SU-DHL-6 (cell line): Measurements from ENCODE around the gene RAPGEF3.

Experiments
- H2AFZ ChIP-seq: fragments of 200-600 bp; sonication (generic); 2 replicates; pipeline ENCODE4 v1.6.1; 2014; ENCODE audit warnings: low read depth, mild to moderate bottlenecking, moderate library complexity, mixed read lengths, antibody characterized with exemption, low read length; ENCODE audit not compliant: severe bottlenecking
- H3F3A ChIP-seq: fragments of 200-600 bp; shearing (Covaris generic); 2 replicates; pipeline ENCODE4 v1.6.0; 2016; ENCODE audit warnings: antibody characterized with exemption, mild to moderate bottlenecking; ENCODE audit not compliant: insufficient read depth
- H3K27ac ChIP-seq: fragments of 200-600 bp; sonication (generic); 2 replicates; pipeline ENCODE4 v1.5.1; 2016; ENCODE audit warnings: low read depth, mild to moderate bottlenecking, low read length, moderate library complexity, mixed read lengths
- H3K27me3 ChIP-seq: fragments of 200-600 bp; sonication (generic), shearing (Covaris generic); 2 replicates; pipeline ENCODE4 v1.6.0; 2014; ENCODE audit warnings: mild to moderate bottlenecking, low read length
- H3K36me3 ChIP-seq: fragments of 200-600 bp; sonication (generic); 2 replicates; pipeline ENCODE4 v1.6.1; 2014; ENCODE audit warnings: mild to moderate bottlenecking, low read length, mixed read lengths
- H3K4me2 ChIP-seq: fragments of 300-600, 200-600 bp; shearing (Covaris generic), sonication (generic); 2 replicates; pipeline ENCODE4 v1.6.0; 2014; ENCODE audit warnings: low read length, low read depth, mild to moderate bottlenecking; ENCODE audit not compliant: poor library complexity, severe bottlenecking
- H3K4me3 ChIP-seq: fragments of 200-600 bp; sonication (generic); 2 replicates; pipeline ENCODE4 v1.5.1; 2014; ENCODE audit warnings: antibody characterized with exemption, low read length, mild to moderate bottlenecking, mixed read lengths; ENCODE audit not compliant: insufficient read depth, poor library complexity, severe bottlenecking
- H3K79me2 ChIP-seq: fragments of 200-600 bp; sonication (generic); 2 replicates; pipeline ENCODE4 v1.6.1; 2014; ENCODE audit warnings: mild to moderate bottlenecking, low read length, moderate library complexity; ENCODE audit not compliant: insufficient read depth
- H3K9ac ChIP-seq: fragments of 200-600 bp; sonication (generic); 2 replicates; pipeline ENCODE4 v1.7.0; 2014; ENCODE audit warnings: mild to moderate bottlenecking, low read length
- H3K9me2 ChIP-seq: fragments of 200-600 bp; sonication (generic); replicated peaks from 2 replicates; pipeline ENCODE4 v1.6.1; 2014; ENCODE audit warnings: low read length; ENCODE audit not compliant: insufficient read depth
- H3K9me3 ChIP-seq: fragments of 200-600 bp; sonication (generic); 2 replicates; pipeline ENCODE4 v1.6.1; 2014; ENCODE audit warnings: low read length, mixed read lengths; ENCODE audit not compliant: insufficient read depth
- H4K20me1 ChIP-seq: fragments of 200-600 bp; sonication (generic); 2 replicates; pipeline ENCODE4 v1.6.1; 2014; ENCODE audit warnings: low read depth, mild to moderate bottlenecking, antibody characterized with exemption, low read length, moderate library complexity, mixed read lengths
- EZH2phosphoT487 ChIP-seq: fragments of 200-600 bp; sonication (generic), shearing (Covaris generic); conservative IDR thresholded peaks from 2 replicates; pipeline ENCODE4 v1.6.1; 2018; ENCODE audit warnings: mild to moderate bottlenecking, antibody characterized with exemption, low read length, moderate library complexity, mixed read lengths
- TF ChIP-seq, protein P1 (sequence below): fragments of 200-600 bp; sonication (generic); IDR thresholded peaks from one replicate; pipeline ENCODE4 v1.5.1; 2017; ENCODE audit warnings: antibody characterized with exemption, mild to moderate bottlenecking, low read length, moderate library complexity; ENCODE audit not compliant: insufficient read depth, poor library complexity, severe bottlenecking

Gene RAPGEF3

GRCh38 chr12:47785887-47786661 is 27.4 kb upstream of the RAPGEF3 start:
- Histone ChIP-seq H3K36me3 (no peaks in the 10 kb centered on the region), H3K27ac (no peak overlapping the region), H3F3A (0 out of 2 replicates have a peak, but pooled peaks cover 4% of the 10 kb centered on the region), H3K27me3 (no peaks in the 10 kb centered on the region), H3K9me2 (no peaks in the 10 kb centered on the region), H3K9ac (no peak overlapping the region), H2AFZ (no peak overlapping the region), H4K20me1 (no peaks in the 10 kb centered on the region), H3K79me2 (no peaks in the 10 kb centered on the region), H3K4me2 (no peak overlapping the region), H3K4me3 (no peak overlapping the region), H3K9me3 (no peaks in the 10 kb centered on the region)
- TF ChIP-seq, protein P1, sequence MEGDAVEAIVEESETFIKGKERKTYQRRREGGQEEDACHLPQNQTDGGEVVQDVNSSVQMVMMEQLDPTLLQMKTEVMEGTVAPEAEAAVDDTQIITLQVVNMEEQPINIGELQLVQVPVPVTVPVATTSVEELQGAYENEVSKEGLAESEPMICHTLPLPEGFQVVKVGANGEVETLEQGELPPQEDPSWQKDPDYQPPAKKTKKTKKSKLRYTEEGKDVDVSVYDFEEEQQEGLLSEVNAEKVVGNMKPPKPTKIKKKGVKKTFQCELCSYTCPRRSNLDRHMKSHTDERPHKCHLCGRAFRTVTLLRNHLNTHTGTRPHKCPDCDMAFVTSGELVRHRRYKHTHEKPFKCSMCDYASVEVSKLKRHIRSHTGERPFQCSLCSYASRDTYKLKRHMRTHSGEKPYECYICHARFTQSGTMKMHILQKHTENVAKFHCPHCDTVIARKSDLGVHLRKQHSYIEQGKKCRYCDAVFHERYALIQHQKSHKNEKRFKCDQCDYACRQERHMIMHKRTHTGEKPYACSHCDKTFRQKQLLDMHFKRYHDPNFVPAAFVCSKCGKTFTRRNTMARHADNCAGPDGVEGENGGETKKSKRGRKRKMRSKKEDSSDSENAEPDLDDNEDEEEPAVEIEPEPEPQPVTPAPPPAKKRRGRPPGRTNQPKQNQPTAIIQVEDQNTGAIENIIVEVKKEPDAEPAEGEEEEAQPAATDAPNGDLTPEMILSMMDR = no peak
- TF ChIP-seq EZH2phosphoT487 = no peak

GRCh38 chr12:47785036-47785886 is 26.6 kb upstream of the RAPGEF3 start:
- no peaks in the 10 kb centered on the region for H3K79me2 ChIP-seq
- H3K9me2 ChIP-seq = no peaks in the 10 kb centered on the region
- H3K4me3 ChIP-seq = no peak overlapping the region
- no peak overlapping the region for H2AFZ ChIP-seq
- H3K9me3 ChIP-seq = no peaks in the 10 kb centered on the region
- H3K27me3 ChIP-seq = no peaks in the 10 kb centered on the region
- H3F3A ChIP-seq = 0 out of 2 replicates have a peak, but pooled peaks cover 4% of the 10 kb centered on the region
- no peaks in the 10 kb centered on the region for H3K36me3 ChIP-seq
- H3K9ac ChIP-seq = no peak overlapping the region
- no peak overlapping the region for H3K4me2 ChIP-seq
- H3K27ac ChIP-seq = no peak overlapping the region
- no peaks in the 10 kb centered on the region for H4K20me1 ChIP-seq
- no peak for TF ChIP-seq EZH2phosphoT487
- TF ChIP-seq, protein P1 = no peak

DNA sequence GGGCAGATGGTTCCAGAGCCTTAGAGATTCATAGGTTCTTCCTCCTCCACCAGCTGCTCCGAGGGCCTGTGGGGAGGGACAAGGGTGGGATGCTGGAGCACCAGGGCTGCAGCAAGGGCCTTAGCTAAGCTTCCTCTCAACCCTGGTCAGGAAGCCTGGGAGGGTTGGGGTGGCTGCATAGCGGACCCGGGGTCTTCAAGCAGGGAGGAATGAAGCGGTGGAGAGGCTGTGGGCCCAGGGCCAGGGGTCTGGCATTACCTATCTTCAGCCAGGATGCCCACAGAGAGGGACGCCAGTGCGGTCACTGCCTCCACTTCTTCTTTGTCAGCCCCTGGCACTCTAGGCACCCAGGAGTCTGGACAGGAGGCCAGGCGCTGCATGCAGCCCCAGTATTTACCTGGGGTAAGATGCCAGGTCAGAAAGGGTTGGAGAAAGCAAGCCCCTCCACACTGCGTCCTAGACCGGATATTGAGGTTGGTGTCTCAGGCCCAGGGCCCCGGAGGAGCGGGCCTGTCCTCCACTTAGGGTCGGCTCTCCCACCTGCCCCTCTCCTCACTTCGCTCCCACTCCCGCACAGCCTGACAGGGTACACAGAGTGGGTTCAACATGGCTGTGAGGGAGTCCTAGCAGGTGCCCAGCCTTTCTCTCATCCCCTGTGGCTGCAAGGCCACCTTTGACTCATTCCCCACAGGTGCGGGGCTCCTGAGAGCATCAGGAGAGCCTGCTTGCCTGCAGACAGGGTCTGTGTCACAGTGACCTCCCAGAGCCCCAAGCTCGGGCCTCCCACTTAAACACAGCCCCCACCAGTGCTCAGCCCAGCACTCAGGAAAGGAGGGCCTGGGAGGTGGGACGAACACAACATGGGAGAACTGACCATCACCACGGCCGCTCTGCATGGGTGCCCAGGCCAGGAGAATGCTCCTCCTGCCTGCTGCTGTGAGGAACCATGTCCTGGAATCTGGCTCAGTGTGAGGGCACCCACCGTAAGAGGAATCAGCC is 25.4 kb upstream of the RAPGEF3 start:
- H2AFZ ChIP-seq = no peak overlapping the region
- H3F3A ChIP-seq = 0 out of 2 replicates have a peak, but pooled peaks cover 11% of the 10 kb centered on the region
- TF ChIP-seq, protein P1 = no peak
- no peak for TF ChIP-seq EZH2phosphoT487
- no peaks in the 10 kb centered on the region for H3K27me3 ChIP-seq
- no peak overlapping the region for H3K9ac ChIP-seq
- H3K4me3 ChIP-seq = no peak overlapping the region
- no peaks in the 10 kb centered on the region for H3K9me3 ChIP-seq
- H4K20me1 ChIP-seq = no peaks in the 10 kb centered on the region
- no peaks in the 10 kb centered on the region for H3K36me3 ChIP-seq
- H3K4me2 ChIP-seq = no peak overlapping the region
- H3K79me2 ChIP-seq = no peaks in the 10 kb centered on the region
- no peaks in the 10 kb centered on the region for H3K9me2 ChIP-seq
- no peak overlapping the region for H3K27ac ChIP-seq
